ENCODE data around the gene CECR2.
"Not testable (repeated sequence)": the region's sequence is repeated elsewhere in the genome, so short reads cannot be mapped to it uniquely, and the experiment has no call there.

DNA sequence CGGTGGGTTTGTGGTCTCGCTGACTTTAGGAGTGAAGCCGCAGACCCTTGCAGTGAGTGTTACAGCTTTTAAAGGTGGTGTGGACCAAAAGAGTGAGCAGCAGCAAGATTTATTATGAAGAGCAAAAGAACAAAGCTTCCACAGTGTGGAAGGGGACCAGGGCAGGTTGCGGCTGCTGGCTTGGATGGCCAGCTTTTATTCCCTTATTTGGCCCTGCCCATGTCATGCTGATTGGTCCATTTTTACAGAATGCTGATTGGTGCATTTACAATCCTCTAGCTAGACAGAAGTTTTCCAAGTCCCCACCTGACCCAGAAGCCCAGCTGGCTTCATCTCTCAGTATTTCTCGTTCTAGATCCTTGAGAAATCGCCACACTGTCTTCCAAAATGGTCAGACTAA is 58.3 kb downstream of the CECR2 start:
- not testable (repeated sequence) for TF ChIP-seq EZH2 (IDR thresholded peaks at IDR 0.05; ENCODE audit: borderline replicate concordance, low read depth, low read length, severe bottlenecking)
- TF ChIP-seq, protein P1, sequence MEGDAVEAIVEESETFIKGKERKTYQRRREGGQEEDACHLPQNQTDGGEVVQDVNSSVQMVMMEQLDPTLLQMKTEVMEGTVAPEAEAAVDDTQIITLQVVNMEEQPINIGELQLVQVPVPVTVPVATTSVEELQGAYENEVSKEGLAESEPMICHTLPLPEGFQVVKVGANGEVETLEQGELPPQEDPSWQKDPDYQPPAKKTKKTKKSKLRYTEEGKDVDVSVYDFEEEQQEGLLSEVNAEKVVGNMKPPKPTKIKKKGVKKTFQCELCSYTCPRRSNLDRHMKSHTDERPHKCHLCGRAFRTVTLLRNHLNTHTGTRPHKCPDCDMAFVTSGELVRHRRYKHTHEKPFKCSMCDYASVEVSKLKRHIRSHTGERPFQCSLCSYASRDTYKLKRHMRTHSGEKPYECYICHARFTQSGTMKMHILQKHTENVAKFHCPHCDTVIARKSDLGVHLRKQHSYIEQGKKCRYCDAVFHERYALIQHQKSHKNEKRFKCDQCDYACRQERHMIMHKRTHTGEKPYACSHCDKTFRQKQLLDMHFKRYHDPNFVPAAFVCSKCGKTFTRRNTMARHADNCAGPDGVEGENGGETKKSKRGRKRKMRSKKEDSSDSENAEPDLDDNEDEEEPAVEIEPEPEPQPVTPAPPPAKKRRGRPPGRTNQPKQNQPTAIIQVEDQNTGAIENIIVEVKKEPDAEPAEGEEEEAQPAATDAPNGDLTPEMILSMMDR (IDR thresholded peaks at IDR 0.05; ENCODE audit: borderline replicate concordance, extremely low read depth, low read length, poor library complexity, severe bottlenecking) = not testable (repeated sequence)
